SK-N-SH treated with all-trans-retinoic acid at 6 μM for 48 hours (cell line): ENCODE measurements around the gene FAM20B.

Experiments used
- ARNTL ChIP-seq: fragments of 450-650 bp; formaldehyde crosslinking; IDR thresholded peaks from 2 replicates; pipeline ENCODE4 v1.5.0; 2020; ENCODE audit warnings: low read depth, mild to moderate bottlenecking, moderate library complexity, borderline replicate concordance
- CSRNP3 ChIP-seq: fragments of 250-450 bp; sonication (Bioruptor Pico); IDR thresholded peaks from 2 replicates; pipeline ENCODE4 v1.5.1; 2021; ENCODE audit warnings: mild to moderate bottlenecking, moderate library complexity
- ESRRG ChIP-seq: fragments of 250-450 bp; sonication (Bioruptor Pico); IDR thresholded peaks from 2 replicates; pipeline ENCODE4 v1.6.1; 2021; ENCODE audit warnings: mild to moderate bottlenecking
- OSR1 ChIP-seq: fragments of 250-450 bp; sonication (Bioruptor Pico); IDR thresholded peaks from 2 replicates; pipeline ENCODE4 v1.8.0; 2022; ENCODE audit warnings: moderate library complexity, mild to moderate bottlenecking, inconsistent platforms
- PATZ1 ChIP-seq: fragments of 250-450 bp; sonication (Bioruptor Pico); IDR thresholded peaks from 2 replicates; pipeline ENCODE4 v1.8.0; 2020; ENCODE audit warnings: mild to moderate bottlenecking, moderate library complexity, borderline replicate concordance
- POU6F1 ChIP-seq: fragments of 250-450 bp; sonication (Bioruptor Pico); IDR thresholded peaks from 2 replicates; pipeline ENCODE4 v1.8.0; 2021; ENCODE audit warnings: low read depth, mild to moderate bottlenecking, moderate library complexity, borderline replicate concordance
- RARB ChIP-seq: fragments of 250-450 bp; sonication (Bioruptor Pico); IDR thresholded peaks from 2 replicates; pipeline ENCODE4 v1.8.0; 2021; ENCODE audit warnings: mild to moderate bottlenecking, moderate library complexity
- SNAI2 ChIP-seq: fragments of 250-450 bp; sonication (Bioruptor Pico); IDR thresholded peaks from 2 replicates; pipeline ENCODE4 v1.5.0; 2020; ENCODE audit warnings: mild to moderate bottlenecking, moderate library complexity
- TOX ChIP-seq: fragments of 250-450 bp; sonication (Bioruptor Pico); IDR thresholded peaks from 2 replicates; pipeline ENCODE4 v1.8.0; 2021; ENCODE audit warnings: mild to moderate bottlenecking, moderate library complexity, borderline replicate concordance
- TSHZ2 ChIP-seq: fragments of 250-450 bp; sonication (Bioruptor Pico); IDR thresholded peaks from 2 replicates; pipeline ENCODE4 v1.5.0; 2020; ENCODE audit warnings: mild to moderate bottlenecking, moderate library complexity
- ZFP3 ChIP-seq: fragments of 250-450 bp; sonication (Bioruptor Pico); IDR thresholded peaks from 2 replicates; pipeline ENCODE4 v1.5.0; 2020; ENCODE audit warnings: mild to moderate bottlenecking, moderate library complexity
- ZFP30 ChIP-seq: fragments of 450-650 bp; formaldehyde crosslinking; IDR thresholded peaks from 2 replicates; pipeline ENCODE4 v1.5.0; 2022; ENCODE audit warnings: mild to moderate bottlenecking, moderate library complexity
- ZNF565 ChIP-seq: fragments of 450-650 bp; formaldehyde crosslinking; conservative IDR thresholded peaks from 2 replicates; pipeline ENCODE4 v1.5.0; 2020; ENCODE audit warnings: low read depth, mild to moderate bottlenecking, moderate library complexity

- TF ChIP-seq ARNTL (CRISPR knock-in tag) = no peak
- TF ChIP-seq TOX = no peak
- TF ChIP-seq PATZ1 (CRISPR knock-in tag) = no peak
- no peak for TF ChIP-seq ZFP30 (CRISPR knock-in tag)
- TF ChIP-seq POU6F1 = no peak
- no peak for TF ChIP-seq RARB (CRISPR knock-in tag)
- no peak for TF ChIP-seq ZNF565 (CRISPR knock-in tag)
- TF ChIP-seq SNAI2 (CRISPR knock-in tag) = no peak
- no peak for TF ChIP-seq OSR1 (CRISPR knock-in tag)
- TF ChIP-seq CSRNP3 (CRISPR knock-in tag) = no peak
- TF ChIP-seq ZFP3 = no peak
- TF ChIP-seq TSHZ2 (CRISPR knock-in tag) = no peak
- TF ChIP-seq ESRRG = no peak
Measured at GRCh38 chr1:179087665-179088064, 62.0 kb downstream of the FAM20B start.
